Ureter (tissue), 1 donor: ENCODE results near the gene RNMT. TPM values are rescaled to one million over a fixed set of nuclear protein-coding genes. Genes with fewer than 3 reads are reported as not detected.
"Not testable (repeated sequence)": the region's sequence is repeated elsewhere in the genome, so short reads cannot be mapped to it uniquely, and the experiment has no call there.

Source experiments
- DNase-seq: peaks from one replicate; pipeline ENCODE4 v3.0.0-alpha.2; 2020; ENCODE audit warnings: low spot score
- total RNA-seq: library from RNA; stranded (reverse); gene quantifications from one replicate; pipeline ENCODE4 v1.2.4, GENCODE V29; 2023
- donor health status: DM: yes; HTN: yes; CAD: no.

RNMT gene
- total RNA-seq, 1 donor from 2014 or later: 41.2 TPM

GRCh38 chr18:13735681-13736080, 9.2 kb downstream of the RNMT start:
- DNase-seq: no peak

- DNase-seq: no peak
Observed at GRCh38 chr18:13745696-13746095, 19.2 kb downstream of the RNMT start.

DNA sequence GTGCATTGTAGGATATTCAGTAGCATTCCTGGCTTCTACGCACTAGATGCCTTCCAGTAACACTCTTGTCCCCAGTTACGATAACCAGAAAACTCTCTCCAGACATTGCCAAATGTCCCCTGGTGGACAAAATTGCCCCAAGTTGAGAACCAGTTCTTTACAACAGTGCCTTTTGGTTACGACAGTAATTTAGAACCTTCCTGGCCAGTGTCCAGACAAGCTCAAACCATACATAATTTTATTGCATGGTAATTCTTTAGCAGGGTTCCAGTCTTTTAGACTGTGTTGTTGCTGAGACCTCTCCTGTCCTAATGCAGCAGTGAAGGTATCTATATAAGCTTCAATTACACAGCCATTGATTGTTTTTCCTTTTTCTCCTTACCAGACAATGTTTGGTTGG, 20.2 kb downstream of the RNMT start:
- DNase-seq: no peak

DNA sequence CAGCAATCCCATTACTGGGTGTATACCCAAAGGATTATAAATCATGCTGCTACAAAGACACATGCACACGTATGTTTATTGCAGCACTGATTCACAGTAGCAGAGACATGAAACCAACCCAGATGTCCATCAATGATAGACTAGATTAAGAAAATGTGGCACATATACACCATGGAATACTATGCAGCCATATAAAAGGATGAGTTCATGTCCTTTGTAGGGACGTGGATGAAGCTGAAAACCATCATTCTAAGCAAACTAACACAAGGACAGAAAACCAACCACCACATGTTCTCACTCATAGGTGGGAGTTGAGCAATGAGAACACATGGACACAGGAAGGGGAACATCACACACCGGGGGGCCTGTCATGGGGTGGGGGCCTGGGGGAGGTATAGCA, 25.1 kb downstream of the RNMT start:
- DNase-seq: not testable (repeated sequence)

DNA sequence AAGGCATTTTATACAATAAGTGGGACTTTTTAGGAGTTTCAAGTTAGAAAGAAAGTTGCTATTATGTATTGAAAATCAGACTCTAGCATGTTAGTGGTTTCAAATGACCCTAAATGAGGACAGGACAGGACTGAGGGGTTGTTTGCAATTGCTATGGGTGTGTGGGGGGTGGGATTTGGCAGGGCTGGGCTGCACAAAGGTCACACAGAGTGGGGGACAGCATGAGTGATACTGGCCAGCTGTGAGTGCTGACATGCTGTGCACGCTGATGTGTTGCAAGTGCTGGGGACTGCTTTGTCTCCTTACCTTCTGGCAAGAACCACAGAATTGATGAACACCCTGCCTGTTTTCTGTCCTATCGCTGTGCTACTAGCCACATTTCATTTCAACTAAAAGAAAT, 29.8 kb downstream of the RNMT start:
- no peak for DNase-seq

GRCh38 chr18:13756671-13757070, 30.2 kb downstream of the RNMT start:
- DNase-seq: no peak

DNA sequence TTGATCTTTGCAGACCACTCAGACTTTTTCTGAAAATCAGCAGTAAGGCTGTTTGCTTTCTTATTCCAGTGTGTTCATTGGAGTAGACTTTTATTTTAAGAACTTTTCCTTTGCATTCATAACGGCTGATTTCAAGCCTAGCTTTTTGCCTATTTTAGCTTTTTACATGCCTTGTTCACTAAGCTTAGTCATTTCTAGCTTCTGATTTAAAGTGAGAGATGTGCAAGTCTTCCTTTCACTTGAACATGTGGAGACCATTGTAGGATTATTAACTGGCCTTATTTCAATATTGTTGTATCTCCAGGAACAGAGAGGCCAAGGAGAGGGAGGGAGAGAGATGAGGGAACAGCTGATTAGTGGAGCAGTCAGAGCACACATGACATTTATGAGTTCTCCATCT, 32.1 kb downstream of the RNMT start:
- DNase-seq: no peak

DNA sequence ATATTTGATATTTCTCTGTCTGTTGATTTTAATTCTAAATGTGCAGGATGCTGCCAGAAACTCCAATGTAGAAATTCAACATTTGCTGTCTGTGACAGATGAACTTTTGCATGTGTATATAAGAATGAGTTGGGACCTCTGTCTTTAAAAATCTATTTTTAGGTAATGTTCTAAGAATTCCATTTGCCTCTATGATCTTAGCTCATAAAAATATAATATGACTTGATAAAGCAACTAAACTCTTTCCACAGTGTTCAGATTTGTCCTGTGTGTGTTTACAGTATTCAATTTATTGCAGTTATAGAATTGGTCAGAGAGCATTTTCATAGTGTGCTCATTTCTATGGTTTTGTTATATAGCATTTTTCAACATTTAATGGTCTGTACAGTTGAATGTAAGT, 33.6 kb downstream of the RNMT start:
- no peak for DNase-seq

- no peak for DNase-seq
Observed at GRCh38 chr18:13762690-13763439, 36.4 kb downstream of the RNMT start.

- DNase-seq: no peak
Observed at GRCh38 chr18:13775058-13775457, 48.6 kb downstream of the RNMT start.

DNA sequence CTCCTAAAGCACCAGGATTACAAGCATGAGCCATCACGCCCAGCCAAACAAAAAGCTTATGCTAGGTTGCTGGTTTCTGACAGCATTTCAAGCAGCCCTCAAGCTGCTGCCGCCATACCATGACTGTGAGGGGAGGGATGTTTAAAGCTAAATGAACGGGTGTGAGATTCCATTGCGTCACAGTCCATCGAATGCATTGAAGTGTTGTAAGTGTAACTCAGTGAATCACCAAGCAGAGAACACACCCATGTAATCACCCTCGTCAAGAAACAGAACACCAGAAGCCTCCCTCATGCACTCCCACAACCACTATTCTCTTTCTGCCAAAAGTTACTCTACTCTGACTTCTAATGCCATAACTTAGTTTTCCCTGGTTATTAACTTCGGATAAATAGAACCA, 64.7 kb downstream of the RNMT start:
- DNase-seq: no peak

- no peak for DNase-seq
Observed at GRCh38 chr18:13793819-13794218, 67.3 kb downstream of the RNMT start.

GRCh38 chr18:13796515-13796914, 70.0 kb downstream of the RNMT start:
- no peak for DNase-seq

GRCh38 chr18:13797157-13797611, 70.7 kb downstream of the RNMT start:
- no peak for DNase-seq

GRCh38 chr18:13799396-13799795, 72.9 kb downstream of the RNMT start:
- no peak for DNase-seq

DNA sequence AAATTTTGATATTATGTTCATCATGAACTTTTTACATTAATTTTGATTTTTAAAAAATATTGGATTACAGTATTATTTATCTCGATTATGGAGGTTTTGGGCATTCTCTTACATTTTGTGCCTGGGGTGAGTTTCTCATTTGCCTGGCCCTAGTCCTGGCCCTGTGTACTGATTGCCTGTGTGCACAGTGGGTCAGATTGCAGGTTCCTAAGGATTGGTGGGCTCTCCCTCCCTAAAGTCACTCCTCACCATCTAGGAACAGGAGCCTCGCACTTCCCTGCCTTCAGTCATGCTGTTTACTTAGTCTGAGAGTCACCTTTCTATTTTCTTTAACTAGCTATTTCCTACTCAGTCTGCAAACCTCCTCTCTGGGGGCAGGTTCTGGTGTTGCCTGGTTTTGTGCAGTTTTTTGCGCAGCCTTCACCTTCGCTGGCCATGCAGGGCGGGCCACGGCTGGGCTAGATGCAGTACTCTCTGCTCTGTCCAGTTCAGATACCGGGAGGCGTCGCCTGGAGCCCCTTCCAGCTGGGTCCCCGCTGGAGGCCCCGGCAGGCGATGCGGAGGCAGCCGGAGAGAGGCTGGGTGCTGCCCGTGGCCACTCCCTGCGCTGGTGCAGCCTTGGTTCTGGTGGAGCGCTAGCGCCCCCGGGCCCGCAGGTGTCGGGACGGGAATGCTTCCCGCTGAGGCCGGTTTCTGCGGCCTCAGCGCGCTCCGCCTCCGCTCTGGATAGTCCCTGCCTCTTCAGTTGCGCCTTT, 74.2 kb downstream of the RNMT start:
- peak; percentile 74 for DNase-seq

- no peak for DNase-seq
Observed at GRCh38 chr18:13801260-13801601, 74.8 kb downstream of the RNMT start.

DNA sequence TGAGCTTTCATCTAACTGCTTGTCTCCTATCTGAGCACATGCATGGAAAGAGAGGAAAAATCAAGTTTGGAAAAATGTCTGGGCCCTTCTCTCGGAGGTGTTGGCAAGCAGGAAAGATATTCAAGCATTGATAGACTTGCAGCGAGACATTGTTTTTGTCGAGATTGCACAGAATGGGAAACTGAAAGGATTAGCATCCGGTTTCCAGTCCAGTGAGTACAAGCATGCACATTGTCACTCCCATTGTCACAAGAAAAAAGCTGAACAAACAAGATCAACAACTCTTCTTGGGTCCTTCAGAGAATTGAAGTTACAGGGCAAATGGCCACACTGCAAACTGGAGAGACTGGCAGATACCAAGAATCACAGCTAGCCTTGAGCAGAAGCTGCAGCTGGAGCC, 77.8 kb downstream of the RNMT start:
- DNase-seq: no peak

DNA sequence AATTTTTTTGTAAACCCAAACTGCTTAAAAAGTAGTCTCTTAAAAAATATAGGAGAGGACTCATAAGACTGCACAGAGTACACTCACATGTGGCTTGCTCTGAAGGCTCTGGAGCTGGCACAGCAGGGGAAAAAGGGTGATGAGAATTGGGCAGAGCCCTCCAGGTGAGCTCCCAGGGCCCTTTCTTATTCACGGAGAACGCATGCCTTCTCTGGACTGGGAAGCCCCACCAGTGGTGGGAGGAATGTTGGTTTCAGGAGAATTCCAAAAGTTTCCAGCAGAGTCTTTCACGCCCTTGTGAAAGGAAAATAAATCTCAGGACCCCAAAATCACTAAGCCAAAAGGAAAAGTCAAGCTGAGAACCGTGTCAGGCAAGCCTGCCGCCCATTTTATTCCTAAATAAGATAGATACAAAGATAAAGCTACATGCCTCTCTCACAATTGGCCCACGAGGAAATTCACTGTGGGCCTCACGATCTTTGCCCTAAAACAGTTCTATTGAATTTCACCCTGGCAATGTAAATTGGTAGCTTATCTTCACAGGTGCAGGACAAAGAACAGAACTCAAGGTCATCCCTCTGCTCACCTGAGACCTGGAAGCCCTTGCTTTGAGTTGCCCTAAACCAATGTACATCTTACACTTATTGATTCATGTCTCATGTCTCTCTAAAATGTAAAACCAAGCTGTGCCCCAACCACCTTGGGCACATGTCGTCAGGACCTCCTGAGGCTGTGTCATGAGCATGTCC, 82.0 kb downstream of the RNMT start:
- no peak for DNase-seq

DNA sequence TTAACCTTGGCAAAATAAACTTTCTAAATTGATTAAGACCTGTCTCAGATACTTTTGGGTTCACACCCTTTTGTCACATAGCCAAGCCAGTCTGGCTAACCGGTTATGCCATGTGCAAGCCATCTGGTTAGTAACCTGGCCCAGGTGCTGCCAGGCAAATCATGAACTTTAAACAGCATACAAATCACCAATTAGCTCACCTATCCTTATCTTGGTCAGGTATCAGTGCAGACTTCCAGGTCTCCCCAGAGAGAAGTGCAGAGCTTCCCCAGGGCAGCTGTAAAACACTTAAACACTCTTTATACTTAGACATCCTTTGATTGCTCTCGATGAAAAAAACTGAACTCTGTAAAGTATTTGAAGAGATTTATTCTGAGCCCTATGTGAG, 82.6 kb downstream of the RNMT start:
- DNase-seq: peak; percentile 74

- DNase-seq: no peak
Observed at GRCh38 chr18:13809531-13810255, 83.2 kb downstream of the RNMT start.

- DNase-seq: no peak
Observed at GRCh38 chr18:13810950-13811485, 84.5 kb downstream of the RNMT start.
